Neural cell (in vitro differentiated cells): Measurements from ENCODE around the gene SERPINB6. TPM values are rescaled to one million over a fixed set of nuclear protein-coding genes. Genes with fewer than 3 reads are reported as not detected.

Source experiments
- H2AFZ ChIP-seq: fragments of 200-600, 300-800 bp; sonication (generic), shearing (Covaris generic); 2 replicates; pipeline ENCODE4 v1.6.0; 2014; ENCODE audit warnings: low read depth, mild to moderate bottlenecking, antibody characterized with exemption, low read length, moderate library complexity
- H3F3A ChIP-seq: fragments of 200-600 bp; shearing (Covaris generic); 2 replicates; pipeline ENCODE4 v1.6.1; 2016; ENCODE audit warnings: mild to moderate bottlenecking, moderate library complexity, mixed read lengths, antibody characterized with exemption, low read length; ENCODE audit not compliant: insufficient read depth, poor library complexity, severe bottlenecking
- H3K27ac ChIP-seq: fragments of 200-600, 300-800 bp; sonication (generic), shearing (Covaris generic); 2 replicates; pipeline ENCODE4 v1.5.1; 2014; ENCODE audit warnings: mild to moderate bottlenecking, low read length, moderate library complexity
- H3K27me3 ChIP-seq: fragments of 300-800, 200-600 bp; sonication (generic), shearing (Covaris generic); 2 replicates; pipeline ENCODE4 v1.6.0; 2014; ENCODE audit warnings: mild to moderate bottlenecking, low read depth, low read length, moderate library complexity; ENCODE audit not compliant: insufficient read depth
- H3K36me3 ChIP-seq: fragments of 300-800, 200-600 bp; sonication (generic), shearing (Covaris generic); 2 replicates; pipeline ENCODE4 v1.5.1; 2014; ENCODE audit warnings: mild to moderate bottlenecking, antibody characterized with exemption, low read length, moderate library complexity; ENCODE audit not compliant: insufficient read depth
- H3K4me2 ChIP-seq: fragments of 300-800, 200-600 bp; sonication (generic), shearing (Covaris generic); 2 replicates; pipeline ENCODE4 v1.6.0; 2014; ENCODE audit warnings: mild to moderate bottlenecking, low read length
- H3K4me3 ChIP-seq: fragments of 300-800, 200-600 bp; sonication (generic), shearing (Covaris generic); 2 replicates; pipeline ENCODE4 v1.5.1; 2014; ENCODE audit warnings: mild to moderate bottlenecking, low read length, moderate library complexity
- H3K79me2 ChIP-seq: fragments of 200-600 bp; shearing (Covaris generic); replicated peaks from 2 replicates; pipeline ENCODE4 v1.6.0; 2014; ENCODE audit warnings: mild to moderate bottlenecking, low read length, moderate library complexity; ENCODE audit not compliant: insufficient read depth
- H3K9ac ChIP-seq: fragments of 300-800, 200-600 bp; sonication (generic), shearing (Covaris generic); 2 replicates; pipeline ENCODE4 v1.6.1; 2016; ENCODE audit warnings: mild to moderate bottlenecking, low read length, mixed read lengths
- H3K9me2 ChIP-seq: fragments of 200-600 bp; shearing (Covaris generic); 2 replicates; pipeline ENCODE4 v1.6.1; 2016; ENCODE audit warnings: mild to moderate bottlenecking, low read length, mixed read lengths; ENCODE audit not compliant: insufficient read depth
- H3K9me3 ChIP-seq: fragments of 200-600, 300-800 bp; sonication (generic), shearing (Covaris generic); 2 replicates; pipeline ENCODE4 v1.6.1; 2016; ENCODE audit warnings: mild to moderate bottlenecking, mixed run types, low read length, moderate library complexity, mixed read lengths
- H4K20me1 ChIP-seq: fragments of 200-600 bp; shearing (Covaris generic); 2 replicates; pipeline ENCODE4 v1.6.1; 2016; ENCODE audit warnings: mild to moderate bottlenecking, mixed run types; ENCODE audit not compliant: insufficient read depth
- EP300 ChIP-seq: fragments of 450-650 bp; conservative IDR thresholded peaks from 2 replicates; pipeline ENCODE4 v1.6.1; 2014; ENCODE audit warnings: antibody characterized with exemption, mild to moderate bottlenecking, moderate library complexity; ENCODE audit not compliant: poor library complexity, severe bottlenecking
- EZH2 ChIP-seq: fragments of 200-600, 300-800 bp; shearing (Covaris generic), sonication (generic); IDR thresholded peaks from 2 replicates; pipeline ENCODE4 v1.6.1; 2014; ENCODE audit warnings: antibody characterized with exemption, low read length, borderline replicate concordance, mild to moderate bottlenecking; ENCODE audit not compliant: insufficient read depth, poor library complexity, severe bottlenecking
- MXI1 ChIP-seq: fragments of 450-650 bp; conservative IDR thresholded peaks from 2 replicates; pipeline ENCODE4 v1.6.1; 2014; ENCODE audit warnings: antibody characterized with exemption, mild to moderate bottlenecking; ENCODE audit not compliant: poor library complexity, severe bottlenecking
- POLR2AphosphoS5 ChIP-seq: IDR thresholded peaks from 2 replicates; pipeline ENCODE4 v1.6.1; 2012
- RAD21 ChIP-seq: fragments of 450-650 bp; conservative IDR thresholded peaks from 2 replicates; pipeline ENCODE4 v1.6.1; 2014; ENCODE audit warnings: antibody characterized with exemption, mild to moderate bottlenecking, moderate library complexity
- SMC3 ChIP-seq: fragments of 450-650 bp; conservative IDR thresholded peaks from 2 replicates; pipeline ENCODE4 v1.6.1; 2014; ENCODE audit warnings: antibody characterized with exemption, mild to moderate bottlenecking, moderate library complexity; ENCODE audit not compliant: poor library complexity
- TAF1 ChIP-seq: IDR thresholded peaks from 2 replicates; pipeline ENCODE4 v1.6.1; 2012; ENCODE audit warnings: low read depth
- polyA plus RNA-seq: library from polyadenylated mRNA; depleted of rRNA; stranded (reverse); fragments of >200 nt; gene quantifications from 2 replicates; pipeline ENCODE4 v1.2.3, GENCODE V29; 2014
- TF ChIP-seq, protein P1 (sequence below): IDR thresholded peaks from 2 replicates; pipeline ENCODE4 v1.6.1; 2012; ENCODE audit warnings: borderline replicate concordance
- TF ChIP-seq, protein P2 (sequence below): fragments of 450-650 bp; IDR thresholded peaks from 2 replicates; pipeline ENCODE4 v1.5.1; 2014; ENCODE audit warnings: antibody characterized with exemption, mild to moderate bottlenecking, moderate library complexity; ENCODE audit not compliant: poor library complexity, severe bottlenecking

SERPINB6 gene
- polyA plus RNA-seq, 1 donor from 2014 or later = 2.3 TPM

DNA sequence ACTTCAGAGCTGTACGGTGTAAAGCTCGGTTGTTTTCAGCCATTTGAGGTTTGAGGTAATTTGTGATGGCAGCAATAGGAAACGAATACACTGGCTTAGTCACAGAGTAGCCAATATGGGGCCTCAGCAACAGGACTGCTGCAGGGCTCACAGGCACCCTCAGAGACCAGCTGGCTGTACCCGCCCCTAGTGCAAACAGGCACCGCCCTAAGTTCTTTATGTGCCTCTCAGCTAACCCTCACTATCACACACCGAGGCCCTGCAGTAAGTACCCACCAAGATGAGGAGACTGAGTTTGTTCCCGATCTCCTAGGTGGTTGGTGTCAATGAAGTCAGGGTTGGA lies 57.1 kb downstream of the SERPINB6 start:
- no peaks in the 10 kb centered on the region for H4K20me1 ChIP-seq
- no peak for TF ChIP-seq SMC3
- TF ChIP-seq POLR2AphosphoS5 = no peak
- no peak for TF ChIP-seq EP300
- no peak for TF ChIP-seq RAD21
- TF ChIP-seq, protein P1, sequence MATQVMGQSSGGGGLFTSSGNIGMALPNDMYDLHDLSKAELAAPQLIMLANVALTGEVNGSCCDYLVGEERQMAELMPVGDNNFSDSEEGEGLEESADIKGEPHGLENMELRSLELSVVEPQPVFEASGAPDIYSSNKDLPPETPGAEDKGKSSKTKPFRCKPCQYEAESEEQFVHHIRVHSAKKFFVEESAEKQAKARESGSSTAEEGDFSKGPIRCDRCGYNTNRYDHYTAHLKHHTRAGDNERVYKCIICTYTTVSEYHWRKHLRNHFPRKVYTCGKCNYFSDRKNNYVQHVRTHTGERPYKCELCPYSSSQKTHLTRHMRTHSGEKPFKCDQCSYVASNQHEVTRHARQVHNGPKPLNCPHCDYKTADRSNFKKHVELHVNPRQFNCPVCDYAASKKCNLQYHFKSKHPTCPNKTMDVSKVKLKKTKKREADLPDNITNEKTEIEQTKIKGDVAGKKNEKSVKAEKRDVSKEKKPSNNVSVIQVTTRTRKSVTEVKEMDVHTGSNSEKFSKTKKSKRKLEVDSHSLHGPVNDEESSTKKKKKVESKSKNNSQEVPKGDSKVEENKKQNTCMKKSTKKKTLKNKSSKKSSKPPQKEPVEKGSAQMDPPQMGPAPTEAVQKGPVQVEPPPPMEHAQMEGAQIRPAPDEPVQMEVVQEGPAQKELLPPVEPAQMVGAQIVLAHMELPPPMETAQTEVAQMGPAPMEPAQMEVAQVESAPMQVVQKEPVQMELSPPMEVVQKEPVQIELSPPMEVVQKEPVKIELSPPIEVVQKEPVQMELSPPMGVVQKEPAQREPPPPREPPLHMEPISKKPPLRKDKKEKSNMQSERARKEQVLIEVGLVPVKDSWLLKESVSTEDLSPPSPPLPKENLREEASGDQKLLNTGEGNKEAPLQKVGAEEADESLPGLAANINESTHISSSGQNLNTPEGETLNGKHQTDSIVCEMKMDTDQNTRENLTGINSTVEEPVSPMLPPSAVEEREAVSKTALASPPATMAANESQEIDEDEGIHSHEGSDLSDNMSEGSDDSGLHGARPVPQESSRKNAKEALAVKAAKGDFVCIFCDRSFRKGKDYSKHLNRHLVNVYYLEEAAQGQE = no peak
- no peak for TF ChIP-seq TAF1
- no peak overlapping the region for H3K4me2 ChIP-seq
- H3K9me2 ChIP-seq = no peaks in the 10 kb centered on the region
- no peaks in the 10 kb centered on the region for H3K9me3 ChIP-seq
- no peak overlapping the region for H3K9ac ChIP-seq
- no peaks in the 10 kb centered on the region for H3K27me3 ChIP-seq
- no peaks in the 10 kb centered on the region for H3K36me3 ChIP-seq
- no peaks in the 10 kb centered on the region for H3F3A ChIP-seq
- H3K79me2 ChIP-seq = no peaks in the 10 kb centered on the region
- no peak overlapping the region for H2AFZ ChIP-seq
- no peak overlapping the region for H3K4me3 ChIP-seq
- no peak overlapping the region for H3K27ac ChIP-seq

DNA sequence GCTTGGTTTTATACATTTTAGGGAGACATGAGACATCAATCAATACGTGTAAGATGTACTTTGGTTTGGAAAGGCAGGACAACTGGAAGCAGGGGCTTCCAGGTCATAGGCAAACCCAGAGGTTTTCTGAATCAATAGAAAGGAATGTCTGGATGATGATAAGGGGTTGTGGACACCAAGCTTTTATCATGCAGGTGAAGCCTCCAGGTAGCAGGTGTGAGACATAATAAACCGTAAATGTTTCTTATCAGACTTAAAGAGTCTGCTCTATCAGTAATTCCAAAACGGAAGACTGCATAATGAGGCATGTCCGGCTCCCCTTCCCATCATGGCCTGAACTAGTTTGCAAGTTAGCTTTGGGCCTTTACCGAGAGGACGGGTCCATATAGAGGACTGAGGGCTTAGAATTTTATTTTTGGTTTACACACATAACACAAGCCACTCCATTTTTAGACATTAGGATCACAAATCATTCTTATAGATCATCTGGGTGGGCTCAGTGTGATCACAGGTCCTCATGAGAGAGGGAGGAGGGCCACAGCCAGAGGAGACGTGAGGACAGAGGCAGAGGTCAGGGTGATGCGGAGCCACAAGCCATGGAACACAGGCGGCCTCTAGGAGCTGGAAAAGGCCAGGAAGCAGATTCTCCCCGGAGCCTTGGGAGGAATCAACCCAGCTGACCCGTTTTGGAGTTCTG lies 57.6 kb downstream of the SERPINB6 start:
- TF ChIP-seq RAD21 (no peak), EZH2 (no peak), MXI1 (no peak), EP300 (no peak), TAF1 (no peak), SMC3 (no peak), POLR2AphosphoS5 (no peak)
- TF ChIP-seq, protein P2, sequence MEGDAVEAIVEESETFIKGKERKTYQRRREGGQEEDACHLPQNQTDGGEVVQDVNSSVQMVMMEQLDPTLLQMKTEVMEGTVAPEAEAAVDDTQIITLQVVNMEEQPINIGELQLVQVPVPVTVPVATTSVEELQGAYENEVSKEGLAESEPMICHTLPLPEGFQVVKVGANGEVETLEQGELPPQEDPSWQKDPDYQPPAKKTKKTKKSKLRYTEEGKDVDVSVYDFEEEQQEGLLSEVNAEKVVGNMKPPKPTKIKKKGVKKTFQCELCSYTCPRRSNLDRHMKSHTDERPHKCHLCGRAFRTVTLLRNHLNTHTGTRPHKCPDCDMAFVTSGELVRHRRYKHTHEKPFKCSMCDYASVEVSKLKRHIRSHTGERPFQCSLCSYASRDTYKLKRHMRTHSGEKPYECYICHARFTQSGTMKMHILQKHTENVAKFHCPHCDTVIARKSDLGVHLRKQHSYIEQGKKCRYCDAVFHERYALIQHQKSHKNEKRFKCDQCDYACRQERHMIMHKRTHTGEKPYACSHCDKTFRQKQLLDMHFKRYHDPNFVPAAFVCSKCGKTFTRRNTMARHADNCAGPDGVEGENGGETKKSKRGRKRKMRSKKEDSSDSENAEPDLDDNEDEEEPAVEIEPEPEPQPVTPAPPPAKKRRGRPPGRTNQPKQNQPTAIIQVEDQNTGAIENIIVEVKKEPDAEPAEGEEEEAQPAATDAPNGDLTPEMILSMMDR = no peak
- TF ChIP-seq, protein P1 = no peak
- no peaks in the 10 kb centered on the region for H4K20me1 ChIP-seq
- H3K79me2 ChIP-seq = no peaks in the 10 kb centered on the region
- H3K27me3 ChIP-seq = no peaks in the 10 kb centered on the region
- no peaks in the 10 kb centered on the region for H3K9me3 ChIP-seq
- H3K9ac ChIP-seq = no peak overlapping the region
- H3K27ac ChIP-seq = no peak overlapping the region
- H3K9me2 ChIP-seq = no peaks in the 10 kb centered on the region
- H2AFZ ChIP-seq = no peak overlapping the region
- H3K4me3 ChIP-seq = no peak overlapping the region
- H3K36me3 ChIP-seq = no peaks in the 10 kb centered on the region
- no peak overlapping the region for H3K4me2 ChIP-seq
- H3F3A ChIP-seq = no peaks in the 10 kb centered on the region
